Retina (tissue), 1 donor: Measurements from ENCODE around the gene MTG1.
"Not testable (repeated sequence)": the region's sequence is repeated elsewhere in the genome, so short reads cannot be mapped to it uniquely, and the experiment has no call there.

Experiments
- DNase-seq: peaks from one replicate; pipeline ENCODE4 v3.0.0-alpha.2; 2016

Gene MTG1

GRCh38 chr10:133431888-133432613 is 38.1 kb downstream of the MTG1 start:
- not testable (repeated sequence) for DNase-seq

GRCh38 chr10:133432789-133433188 is 38.8 kb downstream of the MTG1 start:
- DNase-seq, result not testable (repeated sequence)

DNA sequence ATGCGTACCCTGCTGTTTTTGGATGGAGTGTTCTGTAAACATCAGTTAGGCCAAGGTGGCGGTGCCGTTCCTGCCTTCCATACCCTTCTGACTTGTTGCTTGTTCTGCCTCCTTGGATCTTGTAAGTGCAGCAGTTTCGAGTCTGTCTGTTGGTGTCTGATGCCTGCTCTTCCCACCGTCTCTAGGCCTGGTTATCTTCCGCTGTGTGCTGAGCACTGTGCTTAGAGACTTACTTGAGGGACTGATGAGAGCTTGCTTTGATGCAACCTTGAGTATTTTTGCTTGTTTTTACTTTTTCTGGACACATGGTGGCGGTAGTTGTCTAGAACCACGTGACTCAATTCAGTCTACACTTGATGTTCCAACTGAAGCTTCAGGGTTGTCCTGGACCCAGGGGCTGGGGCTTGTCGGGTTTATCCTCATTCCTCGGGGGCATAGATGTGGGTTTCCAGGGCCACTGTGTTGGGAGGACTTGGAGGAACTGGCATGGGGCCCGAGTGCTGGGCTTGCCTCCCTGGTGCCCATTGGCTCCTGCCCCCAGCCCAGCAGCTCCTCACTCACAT is 44.8 kb downstream of the MTG1 start:
- no peak for DNase-seq

DNA sequence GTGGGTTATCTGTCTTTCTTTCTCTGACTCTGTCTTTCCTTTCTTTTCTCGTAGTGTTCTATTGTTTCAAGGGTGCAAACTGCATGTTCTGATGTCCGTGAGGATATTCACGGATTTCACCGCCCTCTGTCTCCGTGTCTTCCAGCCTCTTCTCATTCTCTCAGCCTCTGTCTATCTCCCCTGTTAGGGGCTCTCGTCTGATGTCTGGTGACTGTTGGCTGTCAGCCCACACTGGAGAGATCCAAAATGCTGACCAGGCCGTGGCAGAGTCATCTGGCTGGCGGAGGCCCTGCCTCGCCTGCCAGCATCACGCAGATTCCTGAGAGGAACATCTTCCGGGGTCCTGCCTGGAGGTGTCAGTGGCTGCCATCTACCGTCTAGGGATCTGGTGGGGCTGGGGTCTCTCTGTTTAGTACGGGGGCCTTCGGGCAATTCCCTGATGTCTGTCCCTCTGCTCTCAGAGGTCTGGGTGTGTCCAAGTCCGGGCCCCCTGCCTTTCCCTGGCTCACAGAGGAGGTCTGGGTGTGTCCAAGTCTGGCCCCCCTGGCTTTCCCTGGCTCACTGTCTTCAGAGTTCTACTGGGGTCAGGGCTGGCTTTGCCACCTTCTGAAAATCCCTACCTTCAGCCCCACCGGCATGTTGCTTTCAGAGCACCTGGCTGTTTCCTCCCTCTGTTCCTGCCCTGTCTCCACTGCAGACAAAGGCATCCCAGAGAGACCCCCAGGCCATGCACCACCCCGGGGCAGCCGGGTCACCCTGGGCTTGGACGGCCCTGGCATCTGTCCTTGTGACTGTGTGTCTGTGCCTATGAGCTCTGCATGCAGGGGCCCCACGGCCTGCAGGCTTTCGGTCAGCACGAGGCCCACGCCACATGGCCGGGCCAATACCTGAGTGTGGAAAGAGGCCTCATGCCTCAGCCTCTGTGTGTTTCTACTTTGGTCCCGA is 45.8 kb downstream of the MTG1 start:
- no peak for DNase-seq

DNA sequence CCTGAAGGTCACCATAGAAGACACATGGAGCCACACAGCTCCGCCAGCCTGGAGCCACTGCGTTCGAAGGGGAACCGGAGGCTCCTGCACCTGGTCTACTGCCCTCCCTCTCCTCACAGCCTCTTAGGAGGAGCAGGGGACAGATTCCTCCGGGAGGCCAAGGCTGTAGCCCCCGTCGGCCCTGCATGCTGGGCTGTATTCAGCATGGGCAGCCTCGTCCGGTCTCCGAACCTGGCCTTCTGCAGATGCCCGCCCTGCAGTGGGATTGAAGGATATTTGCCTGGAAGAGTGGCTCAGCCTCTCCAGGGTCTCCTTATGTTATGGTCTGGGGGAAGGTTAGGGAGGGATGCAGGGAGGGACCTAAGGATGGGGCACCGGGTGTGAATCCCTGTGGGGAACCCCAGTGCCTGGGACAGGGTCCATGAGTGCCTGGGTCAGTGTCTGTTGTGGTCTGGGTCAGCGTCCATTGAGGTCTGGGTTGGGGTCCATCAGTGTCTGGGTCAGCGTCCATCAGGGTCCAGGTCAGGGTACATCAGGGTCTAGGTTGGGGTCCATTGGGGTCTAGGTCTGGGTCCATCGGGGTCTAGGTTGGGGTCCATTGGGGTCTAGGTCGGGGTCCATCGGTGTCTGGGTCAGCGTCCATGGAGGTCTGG is 46.8 kb downstream of the MTG1 start:
- DNase-seq, result no peak

DNA sequence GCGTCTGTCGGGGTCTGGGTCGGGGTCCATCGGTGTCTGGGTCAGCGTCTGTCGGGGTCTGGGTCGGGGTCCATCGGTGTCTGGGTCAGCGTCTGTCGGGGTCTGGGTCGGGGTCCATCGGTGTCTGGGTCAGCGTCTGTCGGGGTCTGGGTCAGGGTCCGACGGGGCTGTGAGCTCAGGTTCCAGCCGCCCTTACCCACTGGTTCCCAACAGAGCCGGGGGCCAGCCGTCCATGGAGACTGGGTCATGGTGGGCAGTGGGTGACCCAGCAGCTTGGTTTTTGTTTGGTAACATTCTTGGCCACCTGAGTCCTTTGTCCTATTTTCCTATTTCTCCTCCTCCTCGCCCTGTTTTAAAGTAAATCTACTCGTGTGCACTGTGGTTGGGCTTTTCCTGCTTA is 47.4 kb downstream of the MTG1 start:
- not testable (repeated sequence) for DNase-seq

DNA sequence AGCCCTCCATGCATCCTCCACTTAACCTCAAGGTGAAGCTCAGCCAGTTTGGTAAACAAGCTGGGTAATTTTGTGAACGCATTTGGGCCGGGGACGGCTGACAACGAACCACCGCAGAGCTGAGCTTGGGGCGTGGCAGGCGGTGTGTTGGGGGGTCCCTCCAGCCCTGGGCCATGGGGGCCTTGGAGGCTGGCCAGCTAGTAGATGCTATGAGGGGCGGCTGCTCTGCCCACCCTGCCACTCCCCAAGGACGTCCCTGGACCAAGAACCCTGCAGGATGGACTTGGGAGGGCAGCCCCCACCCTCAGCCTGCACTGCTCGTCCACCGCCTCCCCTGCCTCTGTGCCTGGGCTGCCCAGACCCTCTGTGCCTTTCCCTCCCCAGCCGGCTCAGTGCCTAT is 47.8 kb downstream of the MTG1 start:
- DNase-seq, result no peak

- no peak for DNase-seq
Observed at GRCh38 chr10:133442191-133442966, 48.4 kb downstream of the MTG1 start.

DNA sequence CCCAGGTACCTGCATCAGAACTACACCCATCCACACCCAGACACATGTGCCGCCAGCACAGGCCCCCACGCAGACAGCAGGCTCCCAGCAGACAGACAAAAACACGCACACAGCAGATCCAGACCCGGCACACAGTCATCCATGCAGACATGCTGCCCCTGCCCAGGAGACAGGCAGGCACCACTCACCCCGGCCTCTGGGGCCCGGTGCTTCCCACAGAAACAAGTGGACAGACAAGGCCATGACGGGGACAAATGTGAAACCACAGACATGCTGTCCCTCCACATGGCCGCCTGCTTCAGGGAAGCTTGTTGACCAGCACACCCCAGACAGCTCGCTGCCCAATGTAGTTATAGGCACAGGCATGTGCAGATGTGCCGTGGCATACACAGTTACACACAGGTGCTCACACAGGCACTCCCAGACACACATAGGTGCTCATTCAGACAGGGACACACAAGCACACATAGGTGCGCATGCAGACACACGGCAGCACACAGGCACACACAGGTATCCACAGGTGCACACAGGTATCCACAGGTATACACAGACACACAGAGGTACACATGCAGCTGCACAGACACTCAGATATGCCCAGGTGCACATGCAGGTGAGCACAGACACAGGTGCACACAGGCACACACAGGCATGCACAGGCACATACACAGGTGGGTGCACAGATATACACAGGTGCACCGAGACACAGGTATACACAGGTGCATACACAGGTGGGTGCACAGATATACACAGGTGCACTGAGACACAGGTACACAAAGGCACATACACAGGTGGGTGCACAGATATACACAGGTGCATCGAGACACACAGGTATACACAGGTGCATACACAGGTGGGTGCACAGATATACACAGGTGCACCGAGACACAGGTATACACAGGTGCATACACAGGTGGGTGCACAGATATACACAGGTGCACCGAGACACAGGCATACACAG is 49.3 kb downstream of the MTG1 start:
- no peak for DNase-seq

- no peak for DNase-seq
Observed at GRCh38 chr10:133444342-133445267, 50.6 kb downstream of the MTG1 start.

GRCh38 chr10:133445268-133445732 is 51.3 kb downstream of the MTG1 start:
- no peak for DNase-seq

DNA sequence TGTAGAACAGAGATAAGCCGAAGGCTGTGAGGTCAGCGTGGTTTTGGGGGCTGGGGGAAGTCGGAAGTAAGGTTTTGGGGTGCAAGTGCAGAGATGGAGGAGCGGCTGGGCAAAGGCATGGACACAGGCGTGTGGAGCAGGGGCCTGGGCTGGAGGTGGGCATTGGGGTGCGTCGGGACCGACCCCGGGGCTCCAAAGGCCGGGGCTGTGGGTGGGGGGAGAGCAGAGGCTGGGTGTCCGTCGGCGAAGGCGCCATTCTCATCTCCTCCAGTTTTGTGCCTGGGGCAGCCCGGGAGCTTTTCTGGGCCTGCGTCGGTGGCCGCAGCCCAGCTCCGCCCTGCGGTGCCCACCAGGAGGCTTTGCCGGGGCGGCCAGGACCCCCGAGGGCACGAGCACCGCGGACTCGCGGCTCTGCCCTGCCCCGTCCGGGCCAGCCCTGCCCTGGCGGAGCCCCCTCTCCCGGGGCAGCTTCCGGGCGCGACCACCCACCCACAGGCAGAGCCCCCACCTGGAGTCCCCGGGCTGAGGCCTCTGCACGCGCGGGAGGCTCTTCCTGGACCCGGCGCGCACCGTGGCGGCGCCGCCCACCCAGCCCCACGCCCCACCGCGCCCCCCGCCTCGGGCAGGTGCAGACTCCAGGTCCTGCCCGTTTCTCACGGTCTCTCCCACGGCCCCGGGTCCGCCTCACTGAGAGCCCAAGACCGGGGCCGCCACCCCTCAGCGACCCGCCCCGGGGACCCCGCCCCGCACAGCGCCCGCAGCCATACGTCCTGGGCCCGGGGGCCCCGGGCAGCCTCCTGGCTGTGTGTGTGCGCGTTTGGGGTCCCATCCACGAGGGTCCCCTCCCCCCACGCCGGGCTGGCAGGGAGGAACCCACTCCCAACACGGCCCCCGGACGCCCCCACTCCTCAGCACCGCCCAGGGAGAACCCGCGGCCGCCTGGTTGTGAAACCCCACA is 52.1 kb downstream of the MTG1 start:
- no peak for DNase-seq

DNA sequence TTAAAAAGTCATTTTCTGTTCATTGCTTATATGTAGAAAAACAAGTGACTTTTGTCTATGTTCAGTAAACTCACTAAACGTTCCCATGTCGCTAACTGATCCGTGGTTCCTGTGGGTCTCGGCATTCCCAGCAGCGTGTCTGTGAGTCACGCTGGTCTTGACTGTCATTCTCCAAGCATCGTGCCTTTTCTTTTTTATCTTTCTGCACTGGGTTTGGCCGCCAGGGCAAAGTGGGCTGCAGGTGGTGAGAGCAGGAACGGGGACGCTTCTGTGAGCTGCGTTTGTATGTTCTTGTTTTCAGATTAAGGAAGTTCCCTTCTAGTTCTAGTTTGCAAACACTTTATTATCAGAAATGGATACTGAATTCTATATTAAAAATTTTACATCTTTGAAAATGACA is 53.0 kb downstream of the MTG1 start:
- no peak for DNase-seq

GRCh38 chr10:133448120-133448519 is 54.2 kb downstream of the MTG1 start:
- DNase-seq, result no peak

DNA sequence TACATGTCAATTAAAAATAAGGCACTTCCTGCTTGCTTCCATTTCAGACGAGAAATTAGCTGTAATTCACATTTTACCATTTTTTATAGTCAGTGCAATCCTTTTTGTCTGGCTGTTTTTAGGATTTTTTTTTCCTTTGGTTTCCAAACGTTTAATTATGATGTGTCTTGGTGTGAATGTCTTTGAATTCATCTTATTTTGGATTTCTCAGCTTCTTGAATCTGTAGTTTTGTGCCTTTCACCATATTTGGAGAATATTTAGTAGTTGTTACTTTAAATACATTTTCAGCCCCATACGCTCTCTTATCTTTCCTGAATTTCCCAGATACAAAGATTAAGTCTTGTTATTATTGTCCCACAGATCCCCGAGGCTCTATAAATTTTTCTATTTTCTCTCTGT is 57.4 kb downstream of the MTG1 start:
- DNase-seq, result no peak

DNA sequence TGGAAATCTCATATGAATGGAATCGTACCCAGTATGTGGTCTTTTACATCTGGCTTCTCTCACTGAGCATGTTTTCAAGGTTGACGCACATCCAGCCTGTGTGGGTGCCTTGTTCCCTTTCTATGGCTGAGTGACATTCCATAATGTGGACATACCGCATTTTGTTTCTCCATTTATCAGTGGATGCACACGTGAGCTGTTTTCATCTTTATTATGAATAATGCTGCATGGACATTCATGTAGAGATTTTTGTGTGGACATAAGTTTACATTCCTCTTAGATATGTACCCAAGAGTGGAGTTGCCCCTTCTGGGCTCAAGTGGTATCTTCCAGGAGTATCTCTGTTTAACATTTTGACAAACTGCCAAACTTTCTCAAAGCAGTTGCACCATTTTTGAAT is 58.5 kb downstream of the MTG1 start:
- no peak for DNase-seq

GRCh38 chr10:133453516-133454203 is 59.7 kb downstream of the MTG1 start, which contains the start of gene SCART1:
Gene SCART1, plus strand, starts transcription at chr10:133453945. Its CDS starts 53 bp downstream, at chr10:133453998.
- DNase-seq, result no peak
